Measurements from ENCODE around the gene TUBB3. TPM values are rescaled to one million over a fixed set of nuclear protein-coding genes. Genes with fewer than 3 reads are reported as not detected.
A peak's percentile ranks its signal among the peaks of the same experiment; 100 is the strongest.

The TUBB3 gene
- total and polyA plus RNA-seq, 10 donors: 0.41 to 4.3 (median 1.1) TPM; not detected in 2

GRCh38 chr16:89890200-89890599 lies 32.9 kb upstream of the TUBB3 start:
- 78 to 90% (median 86%) methylated on average over 9 of the region's 9 CpGs for WGBS, 5 donors
- no peak overlapping the region for H3K4me3 ChIP-seq
- intact Hi-C loops (cut with DNase I; ENCODE audit: low total_unique reads): no loop called here

GRCh38 chr16:89890886-89891657 lies 32.1 kb upstream of the TUBB3 start:
- Histone ChIP-seq H3K36me3 (peaks cover 2 to 100% (median 98%) of the 10 kb centered on the region in 6 donors), H3K9me3 (no peaks in the 10 kb centered on the region), H3K4me3 (no peak overlapping the region), H3K27ac (no peak overlapping the region), H3K27me3 (replicated peaks in 1 of 7) (no peaks in the 10 kb centered on the region), H3K4me1 (no peaks in the 10 kb centered on the region)
- no peak for TF ChIP-seq CTCF (IDR thresholded peaks at IDR 0.05 in 8 of 11, conservative IDR thresholded peaks at IDR 0.05 in 3 of 11)
- TF ChIP-seq POLR2AphosphoS5 (IDR thresholded peaks at IDR 0.05): peak; percentile 3 to 72 (median 43)
- no peak for DNase-seq
- 86 to 94% (median 93%) methylated on average over 8 to 16 of the region's 16 CpGs for WGBS, 5 donors
- intact Hi-C loops (cut with DNase I; ENCODE audit: low total_unique reads): no loop called here

More at GRCh38 chr16:89890200-89890599, 32.9 kb upstream of the TUBB3 start:
- Histone ChIP-seq H3K9me3 (no peaks in the 10 kb centered on the region), H3K27ac (no peak overlapping the region), H3K4me1 (no peaks in the 10 kb centered on the region), H3K27me3 (replicated peaks in 1 of 7) (no peaks in the 10 kb centered on the region), H3K36me3 (peaks cover 5 to 100% (median 98%) of the 10 kb centered on the region in 6 donors)
- no peak for DNase-seq
- TF ChIP-seq CTCF (IDR thresholded peaks at IDR 0.05 in 8 of 11, conservative IDR thresholded peaks at IDR 0.05 in 3 of 11): no peak
- no peak for TF ChIP-seq POLR2AphosphoS5 (IDR thresholded peaks at IDR 0.05)
- TF ChIP-seq POLR2A (IDR thresholded peaks at IDR 0.05): no peak

- Histone ChIP-seq H3K4me3 (no peak overlapping the region), H3K36me3 (peaks cover 0 to 100% (median 98%) of the 10 kb centered on the region in 6 donors), H3K9me3 (no peaks in the 10 kb centered on the region), H3K27ac (no peak overlapping the region), H3K4me1 (no peaks in the 10 kb centered on the region), H3K27me3 (replicated peaks in 1 of 7) (no peaks in the 10 kb centered on the region)
- no peak for DNase-seq
- intact Hi-C loops (cut with DNase I; ENCODE audit: low total_unique reads): no loop called here
- WGBS, 5 donors: 86 to 96% (median 94%) methylated on average over 17 to 18 of the region's 18 CpGs
- TF ChIP-seq POLR2AphosphoS5 (IDR thresholded peaks at IDR 0.05) (peak in 1 of 3 donors; percentile 19), POLR2A (IDR thresholded peaks at IDR 0.05) (no peak)
Measured at GRCh38 chr16:89892055-89892630, 31.0 kb upstream of the TUBB3 start.

GRCh38 chr16:89892635-89893034 lies 30.5 kb upstream of the TUBB3 start:
- no peaks in the 10 kb centered on the region for H3K4me1 ChIP-seq
- no peak for TF ChIP-seq POLR2A (IDR thresholded peaks at IDR 0.05)
- DNase-seq: no peak
- peaks cover 0 to 100% (median 97%) of the 10 kb centered on the region in 6 donors for H3K36me3 ChIP-seq
- H3K9me3 ChIP-seq: no peaks in the 10 kb centered on the region
- no peaks in the 10 kb centered on the region for H3K27me3 ChIP-seq (replicated peaks in 1 of 7)
- H3K4me3 ChIP-seq: no peak overlapping the region
- WGBS, 5 donors: 92 to 99% (median 98%) methylated on average over 9 of the region's 9 CpGs
- H3K27ac ChIP-seq: no peak overlapping the region
- intact Hi-C loops (cut with DNase I; ENCODE audit: low total_unique reads): no loop called here
